GM19438 (cell line): ENCODE data around the gene MPP3.

ENCODE experiments used
- ATAC-seq: cut with Tn5 transposase; IDR thresholded peaks from one replicate; pipeline ENCODE4 v1.9.1; 2021; ENCODE audit warnings: low read depth; ENCODE audit not compliant: unreplicated experiment

The MPP3 gene

DNA sequence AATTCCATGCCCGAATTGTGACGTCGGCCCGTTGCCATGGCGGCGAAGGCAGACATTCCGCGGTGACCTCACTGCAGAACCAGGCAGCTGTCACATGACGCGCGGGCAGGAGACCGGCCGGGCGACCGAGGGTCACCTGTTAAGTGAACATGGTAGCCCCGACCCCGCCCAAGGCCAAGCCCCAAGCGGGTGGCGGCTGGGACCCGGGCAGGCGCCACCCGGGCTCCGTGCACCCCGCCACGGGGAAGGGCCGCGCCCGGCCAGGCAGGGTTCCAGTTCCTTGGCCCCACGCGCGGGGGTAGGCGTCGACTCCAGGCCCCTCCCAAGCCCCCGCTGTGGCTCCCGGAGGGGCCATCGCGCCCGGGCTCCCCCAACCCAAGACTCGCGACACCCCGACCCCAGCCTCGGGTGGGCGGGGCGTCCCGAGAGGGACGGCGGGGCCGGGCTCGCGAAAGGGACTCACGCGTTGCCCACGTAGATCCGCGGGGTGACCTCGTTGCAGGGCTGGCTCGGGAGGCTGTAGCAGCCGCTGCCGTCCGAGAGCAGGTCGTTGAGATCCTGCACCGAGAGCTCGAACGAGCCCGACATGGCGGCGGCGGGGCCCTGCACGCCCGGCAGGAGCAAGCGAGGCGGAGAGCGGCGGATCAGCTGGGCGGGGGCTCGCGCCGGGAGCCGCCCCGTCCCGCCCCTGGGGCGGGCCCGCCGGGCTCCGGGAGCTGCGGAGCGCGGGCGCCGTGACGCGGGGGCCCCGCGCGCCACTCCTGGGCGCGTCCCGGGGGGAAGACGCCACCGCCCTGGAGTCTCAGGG, 54.4 kb downstream of the MPP3 start, which contains the start of gene DUSP3:
Gene DUSP3 (minus strand): TSS at position 641 of the 808 bp plus-strand sequence. CDS start 53 bp downstream, at position 588.
- ATAC-seq = peak; percentile 75

DNA sequence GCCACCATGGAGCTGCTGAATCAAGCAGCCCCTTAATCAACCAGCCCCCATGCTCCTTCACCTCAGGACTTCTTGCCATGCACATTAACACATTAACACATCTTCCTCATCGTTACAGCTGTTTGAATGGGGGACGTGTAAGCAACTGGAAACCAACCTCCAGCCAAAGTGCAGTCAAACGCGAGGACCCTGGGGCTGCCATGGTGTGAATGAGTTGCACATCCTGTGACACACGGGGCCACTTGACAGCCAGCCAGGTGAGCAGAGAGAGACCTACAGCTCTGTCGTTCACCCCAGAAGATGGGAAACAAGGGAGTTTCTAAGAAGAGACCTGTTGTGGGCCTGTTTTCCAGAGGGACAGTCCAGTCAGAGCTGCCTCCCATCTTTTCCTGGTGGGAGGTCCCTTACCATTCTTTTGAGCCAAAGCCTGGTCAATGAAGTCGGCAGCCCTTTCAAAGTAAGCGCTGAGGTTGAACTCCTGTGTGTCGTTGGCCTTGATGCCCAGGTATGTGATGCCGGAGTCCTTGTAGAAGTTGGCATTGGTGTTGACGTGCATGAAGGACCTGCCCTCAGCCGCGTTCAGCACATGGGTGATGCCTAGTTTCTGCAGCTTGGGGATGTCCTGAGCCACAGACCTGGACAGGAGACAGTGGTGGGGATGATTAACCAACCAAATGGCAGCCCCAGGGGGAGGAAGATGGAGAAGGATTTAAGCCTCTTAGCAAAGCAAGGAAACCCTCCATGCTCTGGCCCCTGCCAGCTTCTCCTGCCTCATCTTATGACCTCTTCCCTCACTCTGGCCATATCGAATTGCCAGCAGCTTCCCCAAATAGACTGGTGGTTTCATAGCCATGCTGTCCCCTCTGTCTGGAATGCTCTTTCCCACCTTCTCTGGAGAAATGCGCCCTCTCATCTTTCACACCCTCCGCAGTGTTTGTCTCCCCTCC, 58.4 kb downstream of the MPP3 start:
- ATAC-seq = no peak

DNA sequence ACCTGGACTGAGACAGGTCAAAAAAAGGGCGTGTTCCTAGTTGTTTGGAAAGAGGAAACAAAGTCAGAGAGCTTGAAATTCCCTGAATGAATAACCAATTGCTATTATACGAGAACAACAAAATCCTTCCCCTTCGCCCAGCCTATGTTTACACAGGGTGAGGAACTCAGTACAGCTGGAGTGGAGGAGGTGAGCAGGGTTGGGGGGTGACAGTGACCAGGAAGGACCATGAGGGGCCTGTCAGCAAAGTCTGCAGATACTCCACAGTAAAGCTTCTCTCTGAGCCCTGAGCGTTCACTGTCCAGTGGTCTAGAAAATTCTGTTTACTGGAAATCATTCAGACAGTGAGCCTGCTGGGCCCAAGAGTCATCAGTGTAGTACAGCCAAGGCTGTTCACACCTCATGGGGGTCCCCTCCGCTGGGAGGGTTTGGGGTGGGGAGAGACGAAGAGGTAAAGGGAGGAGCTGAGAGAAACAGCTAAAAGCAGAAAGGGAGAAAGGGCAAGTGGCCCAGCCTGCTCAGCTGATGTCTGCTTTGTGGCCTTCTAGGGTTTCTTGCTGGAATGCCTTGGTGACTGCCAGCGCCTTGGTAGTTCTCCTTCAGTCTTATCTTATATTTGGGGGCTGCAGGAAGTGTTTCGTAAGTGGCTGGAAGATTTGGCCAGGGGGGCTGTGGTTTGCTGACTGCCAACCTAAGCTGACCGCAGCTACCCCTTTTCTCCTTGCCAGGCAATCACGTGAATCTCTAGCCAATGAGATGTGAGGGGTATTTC, 59.9 kb downstream of the MPP3 start:
- ATAC-seq = no peak

DNA sequence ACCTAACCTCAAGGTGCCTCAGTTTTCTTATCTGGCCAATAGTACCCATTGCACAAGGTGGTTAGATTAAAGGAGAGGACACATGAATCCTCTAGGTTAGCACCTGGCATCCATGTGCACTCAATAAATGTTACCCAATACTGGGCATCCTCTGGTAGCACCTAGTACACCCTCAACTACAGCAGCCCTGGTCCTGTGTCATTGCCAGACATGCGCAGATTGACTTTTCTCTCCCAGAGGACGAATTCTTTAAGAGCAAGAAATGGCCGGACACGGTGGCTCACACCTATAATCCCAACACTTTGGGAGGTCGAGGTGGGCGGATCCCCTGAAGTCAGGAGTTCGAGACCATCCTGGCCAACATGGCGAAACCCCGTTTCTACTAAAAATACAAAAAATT, 61.5 kb downstream of the MPP3 start:
- no peak for ATAC-seq

DNA sequence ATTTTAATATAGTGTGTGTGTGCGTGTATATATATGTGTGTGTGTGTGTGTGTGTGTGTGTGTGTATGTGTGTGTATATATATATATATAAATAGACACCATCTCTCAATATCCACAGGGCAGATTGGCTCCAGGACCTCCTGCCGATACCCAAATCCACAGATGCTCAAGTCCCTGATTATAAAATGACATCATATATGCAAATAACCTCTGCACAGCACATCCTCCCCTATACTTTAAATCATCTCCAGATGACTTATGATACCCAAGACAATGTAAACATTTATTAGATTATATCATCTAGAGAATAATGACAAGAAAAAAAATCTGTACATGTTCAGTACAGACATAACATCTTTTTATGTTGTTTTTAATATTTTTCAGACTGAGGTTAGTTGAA, 62.0 kb downstream of the MPP3 start:
- no peak for ATAC-seq

DNA sequence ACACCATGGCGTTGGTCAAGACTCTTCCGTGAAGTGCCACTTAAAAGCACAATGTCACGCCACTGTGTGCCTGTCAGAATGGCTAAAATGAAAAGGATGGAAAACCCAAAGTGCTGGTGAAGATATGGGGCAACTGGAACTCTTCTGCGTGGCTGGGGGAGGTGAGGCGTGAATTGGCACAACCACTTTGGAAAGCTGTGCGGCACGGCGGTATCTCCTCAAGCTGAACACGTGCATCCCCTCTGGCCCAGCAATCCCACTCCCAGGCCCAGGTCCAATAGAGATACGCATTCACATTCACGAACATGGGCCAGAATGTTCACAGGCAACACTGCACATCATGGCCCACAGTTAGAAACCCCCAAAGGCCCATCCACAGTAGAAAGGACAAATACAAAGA, 63.1 kb downstream of the MPP3 start:
- ATAC-seq = no peak

DNA sequence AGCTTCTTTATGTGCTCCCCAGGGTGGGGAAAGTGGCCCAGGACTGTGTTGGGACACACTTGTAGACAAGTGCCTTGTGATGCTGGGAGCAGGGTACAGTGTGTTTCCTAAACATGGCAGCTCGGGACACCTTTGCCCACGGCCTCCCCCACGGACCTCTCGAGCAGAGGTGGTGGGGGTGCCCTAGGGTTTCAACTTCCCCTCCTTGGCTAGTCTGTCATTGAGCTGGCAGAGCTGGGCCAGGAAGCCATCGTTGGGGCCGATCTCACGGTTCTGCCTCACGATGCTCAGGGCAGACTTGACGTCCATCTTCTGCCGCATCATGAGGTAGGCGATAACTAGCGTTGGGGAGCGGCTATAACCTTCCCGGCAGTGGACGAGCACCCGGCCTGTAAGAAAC, 63.5 kb downstream of the MPP3 start:
- no peak for ATAC-seq

DNA sequence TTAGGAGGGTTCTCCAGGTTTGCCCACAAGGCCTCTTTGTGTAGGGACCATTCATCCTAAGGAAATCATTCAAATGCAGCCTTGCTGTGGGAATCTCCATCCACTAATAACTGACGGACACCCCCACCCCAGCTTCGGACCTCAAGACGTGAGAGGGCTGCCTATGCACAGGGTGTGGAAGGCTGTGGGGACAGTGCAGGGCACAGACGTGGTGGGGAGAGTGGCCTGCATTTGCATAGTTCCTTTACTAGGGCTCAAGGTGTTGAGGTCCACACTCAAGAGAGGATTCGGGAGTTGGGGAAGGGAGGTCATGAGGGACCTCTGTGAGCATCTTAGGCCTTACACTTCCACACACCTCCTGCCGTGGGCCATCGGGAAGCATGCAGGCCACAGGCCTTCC, 64.0 kb downstream of the MPP3 start:
- no peak for ATAC-seq

DNA sequence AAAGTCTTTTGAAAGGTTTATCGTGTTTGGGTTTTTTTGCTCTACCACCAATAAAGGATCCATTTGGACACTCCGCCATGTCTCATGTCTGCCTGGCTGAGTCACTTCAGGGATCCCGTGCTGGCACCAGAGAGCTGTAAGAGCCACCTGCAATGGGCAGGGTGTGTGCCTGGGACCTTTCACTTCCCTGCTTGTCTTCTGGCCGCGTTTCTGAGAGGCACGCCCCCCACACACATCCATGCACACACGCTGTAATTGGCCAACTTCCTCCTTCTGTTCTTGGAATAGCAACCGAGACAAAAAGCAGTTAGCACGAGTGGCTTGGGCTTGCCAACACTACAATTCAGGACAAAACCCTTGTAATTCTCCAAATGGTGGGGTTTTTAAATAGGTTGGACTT, 64.6 kb downstream of the MPP3 start:
- ATAC-seq = no peak

DNA sequence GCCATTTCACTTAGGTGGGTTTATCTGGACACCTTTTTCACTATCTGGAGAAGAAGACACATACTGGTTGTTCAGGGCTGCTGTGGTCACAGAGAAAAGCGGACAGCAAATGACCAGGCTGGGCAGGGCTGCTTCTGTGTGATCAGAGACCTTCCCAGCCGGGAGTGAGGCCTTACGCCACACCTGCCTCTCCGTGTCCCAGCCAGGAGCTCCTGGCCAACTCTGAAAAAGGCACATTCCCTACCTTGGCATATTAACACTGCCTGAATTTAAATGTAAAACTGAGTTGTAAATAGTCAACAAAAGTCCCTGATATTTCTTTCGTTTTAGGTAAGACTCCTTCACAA, 65.3 kb downstream of the MPP3 start:
- ATAC-seq = no peak

DNA sequence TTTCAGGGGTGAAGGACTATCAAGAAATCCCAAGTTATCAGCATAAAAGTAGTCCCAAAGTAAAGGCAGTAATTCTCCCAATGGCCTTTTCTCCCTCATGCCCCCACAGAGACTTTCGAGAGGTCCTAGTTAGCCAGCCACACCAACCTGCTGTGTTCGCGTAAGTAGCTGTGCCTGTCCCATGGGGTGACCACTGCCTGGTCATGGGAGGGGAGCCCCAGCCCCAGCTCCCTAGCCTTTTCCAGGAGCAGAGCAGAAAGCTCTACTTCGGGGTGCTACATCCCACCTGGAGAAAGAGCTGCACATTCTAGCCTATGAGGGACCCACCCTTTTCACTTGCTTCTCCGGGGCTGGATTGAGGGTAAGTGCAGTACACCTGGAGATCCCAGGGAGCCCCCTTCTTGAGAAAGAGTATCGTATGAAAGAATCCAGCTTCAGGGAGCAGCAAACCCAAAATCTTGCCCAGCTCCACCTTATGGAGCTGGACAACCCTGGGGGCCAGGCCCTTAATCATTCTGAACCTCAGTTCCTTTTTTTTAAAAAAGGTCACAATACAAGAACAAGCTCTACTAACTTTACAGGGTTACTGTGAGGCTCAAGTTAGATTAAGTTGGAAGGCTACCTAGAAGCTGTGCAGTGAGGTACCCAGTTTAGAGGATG, 65.8 kb downstream of the MPP3 start:
- no peak for ATAC-seq

DNA sequence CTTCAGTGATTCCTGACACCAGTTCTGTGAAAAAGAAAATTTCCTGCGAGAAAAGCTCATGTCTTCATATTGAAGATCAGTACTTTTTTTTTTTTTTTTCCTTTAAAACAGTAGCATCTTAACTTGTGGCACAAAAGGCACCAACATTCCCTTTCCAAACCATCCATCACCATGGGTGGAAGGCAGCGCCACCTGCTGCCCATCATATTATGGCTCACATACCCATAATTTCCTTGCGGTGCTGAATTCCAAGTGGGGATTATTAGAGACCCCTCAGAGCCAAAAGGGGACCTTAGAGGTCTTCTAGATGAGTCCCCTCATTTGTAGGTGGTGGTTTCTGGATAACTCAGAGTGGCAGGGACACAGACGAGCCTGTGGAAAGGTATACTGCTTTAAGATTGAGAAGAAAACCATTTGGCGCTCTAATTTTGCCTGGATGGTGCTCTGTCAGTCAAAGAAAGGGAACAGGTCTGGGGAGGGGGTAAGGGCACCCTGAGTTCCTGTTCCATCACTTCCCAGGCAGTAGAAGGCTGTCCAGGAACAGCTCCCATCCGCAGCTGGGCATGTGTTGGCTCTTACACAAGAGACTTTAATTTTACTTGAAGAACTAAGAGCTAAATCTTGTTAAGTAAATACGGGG, 66.4 kb downstream of the MPP3 start:
- no peak for ATAC-seq

DNA sequence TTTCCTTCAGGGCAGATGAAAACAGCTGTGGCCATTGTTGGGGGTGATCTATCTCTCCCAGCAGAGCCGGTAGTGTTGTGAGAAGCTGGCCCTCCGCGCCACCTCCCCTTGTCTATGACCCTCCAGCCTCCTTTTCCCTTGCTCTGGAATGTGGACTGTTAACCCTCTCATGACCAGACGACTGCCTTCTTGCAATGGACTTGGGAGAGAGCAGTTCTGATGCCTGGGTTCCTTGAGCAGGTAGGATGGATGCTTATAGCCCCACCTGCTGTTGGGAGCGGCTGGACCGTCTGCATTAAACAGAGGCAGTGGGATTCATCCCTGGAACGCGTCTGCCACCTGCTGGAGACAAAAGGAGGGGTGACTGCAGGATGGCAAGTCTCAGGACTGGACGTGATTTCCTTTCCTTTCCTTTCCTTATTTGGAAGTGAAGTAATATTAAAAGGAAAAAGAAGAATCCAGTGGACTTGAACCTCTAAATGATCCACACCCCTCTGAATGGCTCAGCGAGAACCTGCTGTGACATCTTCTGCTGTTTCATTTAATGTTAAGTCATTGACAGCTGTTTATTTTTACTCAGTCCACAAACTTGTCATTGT, 72.6 kb downstream of the MPP3 start:
- no peak for ATAC-seq

DNA sequence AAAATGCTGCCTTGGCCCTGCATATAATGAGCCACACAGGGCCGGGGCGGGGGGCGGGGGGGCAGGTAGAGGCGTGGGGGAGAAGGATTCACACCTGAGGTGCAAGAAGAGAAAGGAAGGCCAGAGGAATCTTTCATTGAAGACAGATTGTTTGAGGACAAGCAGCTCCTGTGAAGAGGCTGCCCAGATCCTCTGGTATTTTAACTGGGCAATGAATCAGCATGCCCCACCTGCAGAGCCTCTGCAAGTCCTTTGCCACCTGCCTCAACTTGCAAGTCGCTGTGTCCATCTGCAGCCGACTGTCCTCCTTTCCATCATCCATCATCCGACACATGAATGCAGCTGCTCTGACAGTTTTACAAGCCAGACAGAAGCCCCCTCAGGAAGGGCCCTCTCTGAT, 73.1 kb downstream of the MPP3 start:
- ATAC-seq = no peak

DNA sequence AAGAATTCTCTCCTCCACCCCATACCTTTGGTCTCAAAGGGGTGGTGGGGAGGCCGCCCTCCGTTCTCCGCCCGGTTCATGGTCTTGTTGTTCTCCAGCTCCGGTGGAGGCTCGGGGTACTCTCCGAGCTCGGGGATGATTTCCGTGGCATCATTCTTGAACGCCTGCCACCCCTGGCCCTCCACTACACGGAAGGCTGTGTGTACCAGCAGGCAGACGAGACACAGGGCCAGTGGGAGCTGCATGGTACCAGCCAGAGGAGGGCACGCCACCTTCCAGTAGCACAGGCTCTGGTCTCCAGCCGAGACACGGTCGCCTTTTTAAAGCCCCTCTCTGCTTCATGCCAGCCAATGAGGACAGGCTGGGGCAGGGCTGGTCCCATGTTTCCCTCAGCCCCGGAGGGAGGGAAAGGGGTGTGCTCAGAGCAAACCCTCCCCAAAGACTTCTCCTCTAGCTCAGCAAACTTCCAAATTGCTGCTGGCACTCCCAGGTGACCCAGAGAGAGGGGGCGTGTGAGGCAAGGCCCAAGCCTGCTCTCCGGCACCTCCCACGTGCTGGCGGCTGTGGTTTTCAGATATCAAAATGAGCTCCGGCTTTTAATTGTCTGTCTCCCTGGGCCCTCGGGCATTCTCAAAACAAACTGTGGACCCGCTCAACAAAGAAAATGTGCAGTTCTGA, 74.3 kb downstream of the MPP3 start, which contains the start of gene SOST:
Gene SOST (minus strand): TSS at position 295 of the 678 bp plus-strand sequence. CDS start 50 bp downstream, at position 245.
- no peak for ATAC-seq

DNA sequence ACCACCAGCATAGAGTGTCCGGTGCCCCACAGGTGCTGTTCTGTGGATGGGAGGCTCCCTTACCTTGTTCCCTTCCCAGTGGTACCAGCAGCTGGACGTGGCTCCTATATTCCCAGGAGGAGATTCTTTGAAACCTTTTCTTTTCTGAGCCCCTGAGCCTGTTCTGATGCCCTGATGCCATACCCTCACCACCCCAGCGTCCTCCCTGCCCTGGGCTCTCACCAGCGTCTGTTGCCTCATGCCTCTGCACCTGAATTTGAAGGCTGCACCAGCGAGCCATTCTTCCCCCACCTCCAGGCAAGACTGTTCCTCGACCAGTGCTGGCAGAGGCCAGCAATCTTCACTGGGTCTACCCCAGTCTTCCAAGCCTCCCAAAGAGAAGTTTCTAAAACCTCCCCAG, 74.9 kb downstream of the MPP3 start:
- ATAC-seq = no peak

DNA sequence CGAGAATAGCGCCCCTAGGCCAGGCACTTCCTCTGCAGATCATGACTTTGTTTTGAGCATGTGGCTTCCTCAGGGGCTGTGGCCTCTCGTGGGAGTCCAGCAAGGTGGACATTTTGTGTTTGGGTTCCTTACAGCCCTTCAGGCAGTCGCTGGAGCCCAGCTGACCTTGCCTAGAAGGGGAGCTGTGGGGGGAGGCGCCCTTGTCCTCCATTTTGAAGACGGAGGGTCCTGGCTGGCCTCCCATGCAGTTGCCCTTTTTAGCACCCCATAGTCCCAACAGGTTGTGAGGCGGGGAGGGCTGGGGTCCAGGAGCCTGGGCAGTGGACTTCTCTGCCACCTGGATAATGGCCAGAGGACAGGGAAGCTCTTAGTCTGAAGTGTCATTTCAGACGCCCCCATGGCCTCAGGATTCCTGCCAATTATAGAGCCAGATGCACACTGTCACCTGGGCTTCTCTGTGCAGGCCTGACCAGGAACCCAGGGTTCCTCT, 75.7 kb downstream of the MPP3 start:
- ATAC-seq = no peak

DNA sequence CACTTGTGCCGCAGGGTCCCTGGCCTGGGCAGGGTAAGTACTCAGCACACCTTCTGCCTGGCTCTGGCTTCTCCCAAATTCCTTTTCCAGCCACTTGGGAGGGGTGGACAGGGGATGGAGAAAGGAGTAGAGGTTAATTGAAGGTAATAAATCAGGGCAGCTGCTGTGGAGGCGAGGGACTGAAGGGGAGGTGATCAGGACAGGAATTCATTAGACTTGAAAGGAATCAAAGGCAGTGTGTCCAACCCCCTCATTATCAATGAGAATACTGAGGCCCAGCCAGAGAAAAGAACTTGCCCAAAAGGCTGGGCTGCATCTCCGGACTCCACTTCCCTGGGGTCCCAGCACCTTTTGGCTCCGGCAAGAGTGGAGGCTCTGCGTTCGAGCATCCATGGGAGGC, 76.7 kb downstream of the MPP3 start:
- no peak for ATAC-seq

DNA sequence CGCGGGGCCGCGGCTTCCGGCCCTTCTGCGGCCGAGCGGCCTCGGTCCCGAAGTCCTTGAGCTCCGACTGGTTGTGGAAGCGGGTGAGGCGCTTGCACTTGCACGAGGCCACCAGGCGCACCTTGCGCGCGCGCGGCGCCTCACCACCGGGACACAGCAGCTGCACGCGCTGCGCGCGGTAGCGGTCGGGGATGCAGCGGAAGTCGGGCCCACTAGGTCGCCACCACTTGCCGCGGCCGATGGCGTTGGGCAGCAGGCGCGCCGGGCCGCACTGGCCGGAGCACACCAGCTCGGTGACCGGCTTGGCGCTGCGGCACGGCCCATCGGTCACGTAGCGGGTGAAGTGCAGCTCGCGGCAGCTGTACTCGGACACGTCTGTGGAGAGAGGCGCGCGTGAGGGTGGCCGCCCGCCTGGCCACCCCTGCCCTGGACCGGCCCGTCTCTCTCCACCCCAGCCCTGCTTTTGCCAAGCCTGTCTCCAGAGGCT, 77.5 kb downstream of the MPP3 start:
- no peak for ATAC-seq
